ENCODE measurements around the gene RNASE8. TPM values are rescaled to one million over a fixed set of nuclear protein-coding genes. Genes with fewer than 3 reads are reported as not detected.

RNASE8 gene
- total RNA-seq, 1 experiment from 2014 or later: not detected

DNA sequence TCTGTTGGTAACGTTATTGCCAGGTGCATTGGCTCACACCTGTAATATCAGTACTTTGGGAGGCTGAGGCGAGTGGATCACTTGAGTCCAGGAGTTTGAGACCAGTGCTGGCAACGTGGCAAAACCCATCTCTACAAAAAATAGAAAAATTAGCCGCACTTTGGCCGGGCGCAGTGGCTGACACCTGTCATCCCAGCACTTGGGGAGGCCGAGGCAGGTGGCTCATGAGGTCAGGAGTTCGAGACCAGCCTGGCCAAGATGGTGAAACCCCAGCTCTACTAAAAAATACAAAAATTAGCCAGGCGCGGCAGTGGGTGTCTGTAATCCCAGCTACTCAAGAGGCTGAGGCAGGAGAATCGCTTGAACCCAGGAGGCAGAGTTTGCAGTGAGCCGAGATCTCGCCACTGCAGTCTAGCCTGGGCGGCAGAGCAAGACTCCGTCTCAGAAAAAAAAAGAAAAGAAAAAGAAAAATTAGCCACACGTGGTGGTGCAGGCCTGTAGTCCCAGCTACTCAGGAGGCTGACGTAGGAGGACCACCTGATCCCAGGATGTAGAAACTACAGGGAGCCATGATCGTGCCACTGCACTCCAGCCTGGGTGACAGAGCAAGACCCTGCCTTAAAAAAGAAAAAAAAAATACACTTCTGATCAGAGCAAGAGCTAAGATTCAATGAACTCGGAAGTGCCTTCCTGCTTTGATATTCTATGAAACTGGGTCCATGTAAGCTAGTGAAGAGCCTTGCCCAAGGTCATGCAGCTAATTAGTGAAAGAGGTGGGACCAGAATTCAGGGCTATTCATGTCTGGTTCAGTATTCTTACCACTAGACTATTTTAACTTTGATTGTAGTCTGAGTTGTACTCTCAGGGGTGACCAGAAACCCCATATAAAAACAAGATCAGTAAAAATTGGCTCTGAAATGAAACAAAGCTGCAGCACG lies 4.2 kb upstream of the RNASE8 start:
- DNase-seq (ENCODE audit: low spot score): no peak

DNA sequence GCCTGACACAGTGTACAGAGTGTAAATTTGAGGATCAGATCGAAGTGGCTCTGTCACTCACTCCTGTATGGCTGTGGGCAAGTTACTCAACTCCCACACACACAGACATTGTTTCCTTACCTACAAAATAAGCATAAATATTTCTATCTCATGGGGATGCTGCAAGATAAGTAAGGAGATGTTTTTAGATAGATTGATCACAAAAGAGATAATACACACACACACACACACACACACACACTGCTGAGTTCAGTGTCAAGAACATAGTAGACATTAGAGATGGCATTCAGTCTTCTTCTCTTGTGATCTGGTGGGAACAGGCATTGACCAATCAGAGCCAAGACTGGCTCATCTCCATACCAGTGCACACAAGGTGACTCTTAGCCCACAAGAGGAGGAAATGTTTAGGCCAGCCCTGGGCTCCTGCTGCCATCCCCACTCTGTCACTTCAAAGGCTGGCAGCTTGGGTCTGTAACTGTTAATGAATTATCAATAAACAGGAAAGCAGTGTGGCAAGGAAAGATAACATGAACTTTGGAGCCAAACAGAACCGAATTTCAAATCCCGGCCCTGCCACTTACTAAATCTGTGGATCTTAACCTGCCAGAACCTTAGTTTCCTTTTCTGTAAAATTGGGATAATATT lies 3.4 kb upstream of the RNASE8 start:
- peak; percentile 54 for DNase-seq (ENCODE audit: low spot score)

DNA sequence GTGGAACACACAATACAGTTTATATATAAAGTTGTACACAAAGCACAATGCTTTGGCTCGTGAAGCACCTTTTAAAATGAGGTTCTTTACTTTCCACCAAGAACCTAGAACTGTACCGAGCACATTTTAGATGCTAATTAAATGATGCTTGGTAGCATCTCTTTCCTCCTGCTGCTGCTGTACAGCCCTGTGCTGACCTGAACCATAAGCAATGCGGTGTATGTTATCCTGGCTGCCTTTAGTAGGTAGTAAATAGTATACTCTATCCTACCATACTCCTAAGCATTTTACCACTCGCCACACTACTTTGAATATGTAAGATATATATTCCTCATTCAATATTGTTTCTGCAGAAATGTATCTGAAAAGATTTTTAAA lies 2.9 kb upstream of the RNASE8 start:
- DNase-seq (ENCODE audit: low spot score): no peak

DNA sequence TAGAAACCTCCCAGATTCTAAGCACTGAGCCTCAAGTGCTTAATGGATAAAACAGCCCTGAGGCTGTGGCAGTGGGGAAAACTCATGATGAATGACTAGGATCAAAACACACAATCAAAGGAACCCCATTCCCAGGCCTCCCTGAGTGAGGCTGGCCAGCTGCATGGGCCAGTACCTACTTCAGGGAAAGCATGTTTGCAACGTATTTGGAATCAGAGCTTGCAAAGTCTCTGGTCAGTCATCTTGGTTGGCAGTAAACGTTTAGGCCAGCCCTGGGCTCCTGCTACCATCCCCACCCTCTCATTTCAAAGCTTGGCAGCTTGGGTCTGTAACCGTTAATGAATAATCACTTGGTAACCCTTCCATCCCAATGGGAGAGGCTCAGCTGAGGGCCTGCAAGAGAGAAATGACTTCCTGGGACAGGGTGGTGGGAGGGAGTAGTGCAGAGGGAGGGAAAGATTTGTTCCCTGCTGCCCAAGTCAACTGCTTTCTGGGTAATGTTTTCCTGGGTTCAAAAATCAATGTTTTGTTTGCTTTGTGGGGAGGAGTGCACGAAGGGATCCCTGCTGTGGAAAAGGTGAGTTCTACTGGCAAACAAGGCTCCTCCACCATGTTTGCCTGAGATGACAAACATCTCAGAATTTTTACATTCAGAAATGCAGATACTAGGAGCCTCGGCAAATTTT lies 2.0 kb upstream of the RNASE8 start:
- peak; percentile 51 for DNase-seq (ENCODE audit: low spot score)

DNA sequence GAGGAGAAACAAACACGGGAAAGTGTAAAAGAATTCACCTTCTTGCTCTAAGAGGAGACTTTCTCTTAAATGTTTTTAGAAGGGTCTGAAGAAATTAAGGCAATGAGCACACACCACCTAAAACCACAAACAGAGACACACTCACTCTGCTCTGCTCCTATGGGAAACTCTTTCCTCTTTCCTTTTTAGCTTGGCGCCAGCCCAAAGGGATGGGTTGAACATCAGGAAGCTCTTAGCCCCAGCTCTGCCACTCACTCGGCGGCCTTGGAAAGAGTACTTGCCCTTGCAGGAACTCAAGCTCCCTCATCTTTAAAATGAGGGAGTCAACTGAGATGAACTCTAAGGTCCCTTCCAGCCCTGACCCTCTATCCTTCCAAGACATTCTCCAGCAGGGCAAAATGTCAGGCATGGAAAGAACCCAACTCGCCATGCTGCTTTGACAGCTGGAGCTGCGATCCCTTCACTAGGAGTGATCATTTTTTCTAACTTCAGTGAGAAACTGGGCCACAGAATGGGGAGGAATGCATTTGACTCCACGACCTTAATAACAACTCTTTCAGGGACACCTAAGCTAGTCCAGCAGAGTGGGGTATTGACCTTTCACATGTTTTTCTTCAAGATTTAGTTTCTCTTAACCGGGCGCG lies 980 bp upstream of the RNASE8 start:
- peak; percentile 42 for DNase-seq (ENCODE audit: low spot score)

DNA sequence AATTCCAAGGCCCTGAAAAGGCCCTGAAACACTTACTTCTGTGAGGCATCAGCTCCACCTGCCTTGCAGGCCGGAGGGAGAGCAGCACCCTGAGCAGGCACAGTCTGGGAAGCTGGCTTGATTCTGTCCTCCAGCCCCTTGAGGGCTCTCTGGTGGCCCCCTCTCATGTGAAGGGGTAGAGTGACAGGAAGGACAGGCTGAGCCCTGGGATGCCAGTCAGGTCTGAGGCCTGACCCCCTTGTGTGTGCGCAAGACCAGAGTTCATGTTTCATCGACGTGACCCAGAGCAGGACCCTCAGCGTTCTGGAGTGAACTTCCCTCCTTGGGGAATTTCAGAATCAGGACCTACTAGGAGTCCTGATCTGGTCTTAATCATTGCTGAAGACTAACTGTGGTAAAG lies 1.3 kb downstream of the RNASE8 start:
- no peak for DNase-seq (ENCODE audit: low spot score)

DNA sequence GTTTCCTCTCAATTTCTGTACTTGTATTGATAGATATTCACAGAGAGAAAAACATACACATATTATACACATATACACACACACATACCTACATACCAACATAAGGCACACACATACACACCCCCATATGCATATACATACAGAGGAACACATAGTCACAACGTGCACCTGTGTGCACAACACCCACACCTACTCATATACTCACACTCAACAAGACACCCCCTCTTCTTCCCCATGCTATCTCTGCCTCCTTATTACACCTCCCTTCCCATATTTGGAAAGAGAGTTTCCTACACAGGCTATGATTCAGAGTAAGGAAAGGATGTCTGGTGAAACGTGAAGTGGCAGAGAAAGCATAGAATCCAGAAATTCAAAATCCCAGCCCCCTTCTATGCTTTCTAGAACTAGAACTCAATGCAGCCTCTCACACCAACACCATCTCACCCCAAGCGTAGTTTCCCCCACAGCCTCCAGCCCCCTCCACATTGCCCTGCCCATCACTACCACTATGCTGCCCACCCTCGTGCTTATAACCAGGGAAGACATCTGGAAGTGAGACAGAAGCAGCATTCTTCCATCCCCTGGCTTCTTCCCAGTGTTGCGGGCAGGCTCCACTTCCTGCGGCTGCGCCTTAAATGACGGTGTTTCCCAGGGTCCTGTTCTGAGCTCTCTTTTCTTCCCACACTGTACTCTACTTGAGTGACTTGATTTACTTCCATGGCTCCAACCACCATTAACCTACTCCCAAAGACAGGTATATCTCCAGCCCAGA lies 2.4 kb downstream of the RNASE8 start:
- no peak for DNase-seq (ENCODE audit: low spot score)

DNA sequence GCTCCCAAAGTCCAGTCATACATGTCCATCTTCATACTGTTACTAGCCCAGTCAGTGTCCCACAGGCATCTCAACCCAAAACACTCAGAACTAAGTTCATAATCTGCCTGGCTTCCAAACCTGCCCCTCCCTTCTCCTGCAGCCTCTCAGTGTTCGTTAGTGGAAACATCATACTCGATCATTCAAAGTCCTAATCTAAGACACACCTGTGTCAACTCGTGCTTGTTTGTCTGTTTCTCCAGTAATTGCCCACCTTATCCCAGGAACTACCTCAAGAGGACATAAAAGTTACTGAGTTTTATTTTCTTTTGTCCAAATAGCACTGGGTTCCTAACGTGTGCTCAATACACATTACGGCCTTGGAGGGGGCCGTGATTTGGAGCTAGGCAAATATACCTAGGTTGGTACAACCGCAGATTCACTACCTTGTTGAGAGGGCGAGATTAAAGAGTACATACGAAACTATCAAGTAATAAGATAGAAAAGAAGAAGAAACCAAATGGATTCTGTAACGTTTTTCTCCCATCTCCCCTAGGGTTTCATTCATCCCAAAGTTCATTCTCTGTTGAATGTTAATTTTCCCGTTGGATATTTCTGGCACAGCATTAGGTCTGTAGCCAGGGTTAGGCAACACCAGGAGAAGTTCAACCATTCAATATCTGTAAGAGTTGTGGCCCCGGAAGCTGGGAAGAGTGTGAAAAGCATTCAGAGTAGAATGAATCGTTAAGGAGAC lies 3.2 kb downstream of the RNASE8 start:
- DNase-seq (ENCODE audit: low spot score): no peak

DNA sequence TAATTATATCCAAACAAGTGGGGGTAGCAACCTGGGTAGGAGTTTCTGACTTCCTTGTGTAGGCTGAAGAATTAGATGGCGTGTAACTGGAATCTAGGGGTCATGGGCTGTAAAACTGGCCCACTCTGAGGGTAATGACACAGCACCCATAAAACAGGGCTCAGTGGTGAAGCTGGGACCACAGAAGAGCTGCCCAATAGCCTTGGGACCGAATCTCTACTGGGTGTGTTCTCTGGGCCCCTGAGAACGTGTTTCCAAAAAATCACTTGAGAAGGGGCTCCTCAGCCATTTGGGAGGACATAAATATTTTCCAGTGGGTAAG lies 3.7 kb downstream of the RNASE8 start:
- DNase-seq (ENCODE audit: low spot score): no peak

DNA sequence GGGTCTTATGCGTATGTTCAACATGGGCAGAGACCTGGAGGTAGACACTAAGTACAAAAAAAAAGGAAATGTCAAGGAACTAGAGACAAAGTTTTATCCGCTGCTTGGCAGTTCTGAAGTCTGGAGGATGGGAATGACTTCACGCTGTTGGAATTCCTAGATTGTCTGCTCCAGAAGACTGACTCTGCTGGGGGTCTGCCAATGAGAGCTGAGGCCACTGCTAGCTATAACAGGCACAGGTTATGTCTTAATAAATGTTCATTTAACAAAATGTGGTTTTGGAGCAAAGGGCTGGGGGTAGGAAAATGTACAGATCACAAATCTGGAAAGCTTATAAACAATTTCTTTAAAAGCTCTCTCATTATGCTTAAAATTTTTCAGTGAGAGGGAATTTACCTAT lies 5.9 kb downstream of the RNASE8 start:
- no peak for DNase-seq (ENCODE audit: low spot score)

DNA sequence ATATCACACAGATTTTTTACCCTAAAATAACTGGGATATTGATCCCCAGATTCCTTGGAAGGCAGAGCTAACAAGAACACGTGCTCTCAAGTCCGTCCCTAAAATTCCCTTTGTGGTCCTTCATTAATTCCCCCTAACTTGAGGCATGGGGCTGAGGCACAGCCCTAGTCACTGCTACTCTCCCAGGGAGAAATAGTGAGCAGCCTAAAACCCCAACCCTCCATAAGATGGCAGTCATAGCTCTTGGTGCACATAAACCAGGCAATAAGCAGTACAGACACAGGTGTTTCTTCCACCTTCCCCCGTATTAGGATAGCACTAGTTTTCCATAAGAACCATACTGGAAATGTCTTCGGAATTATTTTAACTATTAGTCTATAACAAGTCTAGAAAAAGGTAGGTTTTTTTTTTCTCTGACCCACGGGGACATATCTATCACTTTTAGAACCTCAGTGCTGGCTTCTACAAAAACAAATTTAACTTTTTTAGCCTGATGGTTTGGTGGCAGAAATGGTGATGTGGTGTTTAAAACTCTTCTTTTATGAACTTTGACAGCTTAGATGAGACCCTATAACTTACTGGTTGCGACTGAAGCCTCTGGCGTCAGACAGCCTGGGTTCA lies 9.4 kb downstream of the RNASE8 start:
- DNase-seq (ENCODE audit: low spot score): no peak

DNA sequence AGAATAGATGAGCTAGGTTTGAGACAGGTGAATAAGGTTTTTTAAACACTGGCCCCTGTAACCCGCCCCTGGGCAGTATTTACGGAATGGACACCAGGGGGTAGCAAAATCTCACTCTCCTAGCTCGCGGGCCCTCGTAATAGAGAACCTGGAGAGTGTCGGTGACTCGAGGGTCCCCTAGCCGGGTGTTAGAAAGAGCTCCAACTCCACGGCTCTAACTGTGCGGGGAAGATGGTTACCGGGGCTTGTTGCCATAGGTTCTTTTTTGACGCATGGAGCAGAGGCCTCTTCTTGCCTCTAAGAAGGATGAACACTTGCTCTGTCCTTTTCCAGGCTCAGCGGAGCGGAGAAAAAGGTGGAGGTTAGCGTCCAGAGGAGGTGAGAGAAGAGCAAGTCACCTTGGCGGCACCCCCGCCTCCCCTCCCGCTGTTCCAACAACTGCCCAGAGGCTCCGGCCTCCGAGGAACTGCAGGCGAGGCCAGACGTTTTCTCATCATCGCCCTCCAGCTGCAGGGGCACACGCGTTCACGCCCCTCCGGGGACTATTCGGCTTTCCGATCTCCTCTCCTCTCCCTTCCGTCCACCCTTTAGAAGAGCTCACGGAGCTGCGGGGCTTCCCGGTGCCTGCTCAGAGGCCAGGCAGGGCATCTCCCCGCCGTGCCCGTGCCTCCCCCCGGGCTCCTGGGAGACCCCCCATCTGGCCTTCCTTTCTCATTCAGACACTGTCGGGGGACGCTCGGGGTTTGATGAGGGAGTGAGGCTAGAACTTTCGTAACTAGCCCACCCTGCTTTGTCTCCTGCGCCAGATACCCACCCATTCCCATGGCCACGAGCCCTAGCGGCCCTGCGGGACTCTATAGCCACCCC lies 11.1 kb downstream of the RNASE8 start:
- DNase-seq (ENCODE audit: low spot score): peak; percentile 53

DNA sequence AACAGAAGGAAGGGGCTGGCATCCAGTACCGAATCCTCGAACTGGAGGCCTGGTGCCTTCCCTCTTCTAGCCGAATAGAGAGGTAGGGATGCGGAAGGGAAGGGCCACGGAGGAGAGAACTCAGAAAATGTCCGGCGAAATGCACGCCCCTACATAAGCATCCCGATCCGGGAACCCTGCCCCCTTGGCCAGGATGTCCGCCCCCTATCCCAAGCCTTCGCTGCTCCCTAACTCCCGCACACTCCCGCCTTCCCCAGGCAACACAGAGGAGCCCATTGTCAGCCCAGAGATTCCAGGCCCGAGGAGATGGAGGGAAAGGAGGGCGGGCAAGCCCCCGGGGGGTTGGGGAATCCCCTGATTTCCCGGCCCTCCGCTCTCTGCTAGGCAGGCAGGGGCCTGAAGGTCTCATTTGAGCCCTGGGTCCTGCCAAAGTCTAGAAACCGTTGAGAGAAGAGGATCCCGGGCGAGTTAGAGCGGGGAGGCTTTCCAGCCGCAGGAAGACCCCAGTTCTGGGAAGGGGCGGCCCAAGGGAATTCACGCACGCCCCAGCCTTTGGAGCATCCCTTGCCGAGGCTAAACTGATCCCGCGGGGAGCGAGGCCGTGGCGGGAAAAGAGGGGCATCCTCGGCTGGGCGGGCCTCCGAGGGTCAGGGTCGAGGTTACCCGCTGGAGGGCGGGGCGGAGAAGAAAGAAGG lies 11.9 kb downstream of the RNASE8 start:
- no peak for DNase-seq (ENCODE audit: low spot score)

DNA sequence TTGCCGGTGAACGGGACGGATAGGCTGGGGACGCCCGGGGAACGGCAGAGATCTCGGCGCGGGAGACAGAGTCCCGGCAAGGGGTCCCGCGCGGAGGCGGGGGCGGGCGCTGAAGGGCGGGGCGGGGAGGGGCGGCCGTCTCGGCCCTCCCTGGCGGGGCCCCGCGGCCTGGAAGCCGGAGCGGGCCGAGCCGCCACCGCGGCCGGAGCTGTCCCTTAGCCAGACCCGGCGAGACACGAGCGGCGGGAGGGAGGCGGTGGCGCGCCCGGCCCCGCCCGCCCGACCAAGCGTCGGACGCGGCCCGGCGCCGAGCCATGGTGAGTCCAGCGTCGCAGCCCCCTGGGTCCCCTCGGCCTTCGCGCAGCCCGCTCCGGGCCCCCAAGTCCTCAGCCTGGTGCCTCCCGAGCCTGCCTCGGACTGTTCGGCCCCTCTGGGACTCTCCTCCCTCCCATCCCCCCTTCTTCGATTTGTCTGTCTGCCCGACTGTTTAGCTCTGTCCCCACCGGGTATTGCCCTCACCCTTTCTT lies 12.5 kb downstream of the RNASE8 start, which contains the start of gene ARHGEF40:
Gene ARHGEF40, plus strand, starts transcription at position 222 of the 527 bp plus-strand sequence. Its CDS starts 93 bp downstream, at position 315.
- peak; percentile 37 for DNase-seq (ENCODE audit: low spot score)

DNA sequence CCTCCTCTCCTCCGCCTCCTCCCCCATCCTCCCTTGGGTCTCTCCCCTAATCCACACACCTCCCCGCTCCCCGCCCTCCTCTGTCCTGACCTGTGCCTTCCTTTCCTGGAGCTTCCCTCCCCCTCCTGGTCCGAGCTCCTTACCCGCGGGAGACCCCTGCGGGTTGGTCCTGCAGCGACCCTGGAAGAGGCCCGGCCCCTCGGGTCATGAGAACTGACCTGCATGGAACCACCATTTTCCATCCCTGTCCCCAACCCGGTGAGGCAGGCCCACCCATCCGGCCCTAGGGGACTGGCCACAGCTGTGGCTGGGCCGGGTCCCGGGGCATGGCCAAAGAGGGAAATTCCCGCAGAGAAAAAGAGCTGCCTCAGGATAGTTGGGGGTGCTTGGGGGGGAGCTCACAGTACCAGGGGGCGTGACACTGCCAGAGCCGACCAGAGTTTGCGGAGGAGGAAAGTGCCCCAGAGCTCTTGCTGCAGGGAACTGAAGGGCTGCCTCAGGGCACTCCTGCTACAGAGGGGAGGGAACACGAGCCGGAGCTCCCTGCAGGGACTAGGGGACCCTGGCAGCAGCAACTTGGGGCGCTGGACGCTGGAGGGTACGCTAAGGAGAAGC lies 13.1 kb downstream of the RNASE8 start:
- no peak for DNase-seq (ENCODE audit: low spot score)

DNA sequence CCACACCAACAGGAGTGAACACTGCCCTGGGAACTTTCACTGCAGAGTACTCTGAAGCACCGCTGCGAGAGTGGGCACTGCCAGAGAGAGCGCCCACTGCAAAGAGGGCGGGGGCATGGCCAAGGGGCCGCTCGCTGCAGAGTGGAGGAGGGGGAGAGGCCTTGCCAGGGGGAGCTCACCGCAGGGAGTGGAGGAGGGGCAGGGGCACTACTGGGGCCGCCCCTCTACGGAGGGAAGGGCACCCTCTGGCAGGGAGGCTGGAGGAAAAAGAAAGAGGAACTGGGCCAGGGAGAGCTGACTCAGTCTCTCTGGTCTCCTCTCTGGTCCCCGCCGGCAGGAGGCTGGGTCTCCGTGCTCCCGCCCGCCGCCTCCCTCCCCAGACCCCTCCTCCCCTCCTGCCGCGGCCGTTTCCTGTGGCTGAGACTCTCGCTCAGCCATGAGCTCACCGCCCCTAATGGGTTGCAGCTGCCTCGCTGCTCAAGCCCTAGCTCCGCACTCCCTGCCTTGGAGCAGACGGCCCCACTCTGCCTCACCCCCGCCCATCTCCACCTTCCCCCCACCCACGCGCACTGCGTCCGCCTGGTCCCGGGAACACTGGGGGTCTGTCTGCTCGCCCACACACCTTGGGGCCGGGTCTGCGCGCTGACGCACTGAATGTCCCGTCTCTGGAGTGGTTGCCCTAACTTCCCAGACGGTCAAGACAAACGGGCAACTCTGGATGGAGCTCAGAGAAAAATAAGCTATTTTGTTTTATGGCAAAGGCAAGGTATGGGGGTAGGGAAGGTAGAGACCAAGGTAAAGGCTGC lies 13.8 kb downstream of the RNASE8 start:
- DNase-seq (ENCODE audit: low spot score): no peak

DNA sequence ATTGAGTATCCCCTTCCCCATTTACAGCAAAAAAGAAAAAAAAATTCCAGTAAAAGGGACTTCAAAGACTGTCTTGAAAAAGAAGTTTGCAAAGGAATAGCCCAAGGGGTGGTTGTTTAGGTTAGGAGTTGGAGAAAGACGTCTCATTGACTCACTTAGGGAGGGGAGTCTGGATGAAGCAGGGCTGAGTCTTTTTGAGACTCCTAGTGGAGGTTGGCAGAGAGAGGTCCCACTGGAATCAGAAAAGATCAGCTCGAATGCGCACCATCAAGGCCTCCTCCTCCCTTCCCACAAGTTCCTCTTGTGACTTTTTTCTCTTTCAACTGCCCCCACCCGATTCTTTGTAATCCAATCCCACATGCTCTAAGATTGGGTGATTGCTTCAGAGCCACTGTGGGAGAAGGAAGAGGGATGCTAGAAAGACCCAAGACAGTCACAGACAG lies 14.4 kb downstream of the RNASE8 start:
- DNase-seq (ENCODE audit: low spot score): no peak

All from HT-29 (cell line).